Activated T-cell treated with anti-CD3 and anti-CD28 coated beads, Interleukin-2, amount 50 U/mL, for 48 hours (primary cell): Measurements from ENCODE around the gene FAM25A.
A peak's percentile ranks its signal among the peaks of the same experiment; 100 is the strongest.
"Not testable (repeated sequence)": the region's sequence is repeated elsewhere in the genome, so short reads cannot be mapped to it uniquely, and the experiment has no call there.

Experiments used
- DNase-seq, 2 experiments: peaks; one replicate each; pipeline ENCODE4 v3.0.0-alpha.2; 2020

FAM25A gene

GRCh38 chr10:87020056-87020455 lies at the start of gene FAM25A:
Gene FAM25A (plus strand): TSS chr10:87020294. CDS start chr10:87020325, 31 bp downstream.
- DNase-seq, result not testable (repeated sequence)

GRCh38 chr10:86970982-86971231 lies 49.2 kb upstream of the FAM25A start:
- no peak for DNase-seq

- peak; percentile 85 to 88 for DNase-seq
Measured at GRCh38 chr10:86971232-86971991, 48.7 kb upstream of the FAM25A start.

GRCh38 chr10:86972613-86973380 lies 47.3 kb upstream of the FAM25A start:
- no peak for DNase-seq

- DNase-seq, result no peak
Measured at GRCh38 chr10:86974484-86974883, 45.6 kb upstream of the FAM25A start.

GRCh38 chr10:86976362-86977056 lies 43.6 kb upstream of the FAM25A start:
- no peak for DNase-seq

- DNase-seq, result not testable (repeated sequence)
Measured at GRCh38 chr10:86978457-86978856, 41.6 kb upstream of the FAM25A start.

- no peak for DNase-seq
Measured at GRCh38 chr10:86979296-86979818, 40.7 kb upstream of the FAM25A start.

GRCh38 chr10:86979977-86980448 lies 40.1 kb upstream of the FAM25A start:
- DNase-seq, result no peak

GRCh38 chr10:86981020-86981419 lies 39.1 kb upstream of the FAM25A start:
- not testable (repeated sequence) for DNase-seq

- DNase-seq, result no peak
Measured at GRCh38 chr10:86981716-86982115, 38.4 kb upstream of the FAM25A start.

- not testable (repeated sequence) for DNase-seq
Measured at GRCh38 chr10:86984498-86984897, 35.6 kb upstream of the FAM25A start.

GRCh38 chr10:86988520-86988919 lies 31.6 kb upstream of the FAM25A start:
- no peak for DNase-seq

- not testable (repeated sequence) for DNase-seq
Measured at GRCh38 chr10:86991362-86991761, 28.7 kb upstream of the FAM25A start.

- no peak for DNase-seq
Measured at GRCh38 chr10:86992456-86992855, 27.6 kb upstream of the FAM25A start.

- DNase-seq, result no peak
Measured at GRCh38 chr10:86992929-86993328, 27.2 kb upstream of the FAM25A start.

GRCh38 chr10:86999802-87000403 lies 20.2 kb upstream of the FAM25A start:
- DNase-seq, result not testable (repeated sequence)

GRCh38 chr10:87000491-87000890 lies 19.6 kb upstream of the FAM25A start:
- no peak for DNase-seq

GRCh38 chr10:87007124-87007523 lies 13.0 kb upstream of the FAM25A start:
- not testable (repeated sequence) for DNase-seq

GRCh38 chr10:87007674-87008073 lies 12.4 kb upstream of the FAM25A start:
- DNase-seq, result not testable (repeated sequence)

GRCh38 chr10:87008303-87008702 lies 11.8 kb upstream of the FAM25A start:
- not testable (repeated sequence) for DNase-seq

GRCh38 chr10:87009134-87009696 lies 10.9 kb upstream of the FAM25A start:
- not testable (repeated sequence) for DNase-seq
